GM10847 (cell line): ENCODE data around the gene MFAP4.

Source experiments
- POLR2A ChIP-seq: IDR thresholded peaks from 2 replicates; pipeline ENCODE4 v1.6.1; 2011; ENCODE audit not compliant: insufficient read length; ENCODE audit errors: extremely low read depth

Gene MFAP4

GRCh38 chr17:19342611-19343255, 44.3 kb downstream of the MFAP4 start:
- no peak for TF ChIP-seq POLR2A

GRCh38 chr17:19341641-19342610, 45.1 kb downstream of the MFAP4 start:
- TF ChIP-seq POLR2A = no peak

GRCh38 chr17:19341211-19341631, 45.8 kb downstream of the MFAP4 start:
- TF ChIP-seq POLR2A = no peak

- TF ChIP-seq POLR2A = no peak
These were observed 47.6 kb downstream of the MFAP4 start for GRCh38 chr17:19339341-19339815.

GRCh38 chr17:19338031-19338990, 48.7 kb downstream of the MFAP4 start:
- TF ChIP-seq POLR2A = no peak

- TF ChIP-seq POLR2A = no peak
These were observed 49.3 kb downstream of the MFAP4 start for GRCh38 chr17:19337712-19338023.

GRCh38 chr17:19336938-19337711, 49.9 kb downstream of the MFAP4 start:
- TF ChIP-seq POLR2A = no peak

- no peak for TF ChIP-seq POLR2A
These were observed 50.9 kb downstream of the MFAP4 start for GRCh38 chr17:19335951-19336631.

- no peak for TF ChIP-seq POLR2A
These were observed 52.7 kb downstream of the MFAP4 start for GRCh38 chr17:19334331-19334730.

GRCh38 chr17:19333736-19334290, 53.2 kb downstream of the MFAP4 start:
- no peak for TF ChIP-seq POLR2A
